NCI-H1436 treated with DMSO at 0.1 percent for 48 hours (cell line): Measurements from ENCODE around the gene LCAT.

Source experiments
- DNase-seq: peaks from one replicate; lab custom pipeline; 2025; lab: John Stamatoyannopoulos, UW

Gene LCAT

DNA sequence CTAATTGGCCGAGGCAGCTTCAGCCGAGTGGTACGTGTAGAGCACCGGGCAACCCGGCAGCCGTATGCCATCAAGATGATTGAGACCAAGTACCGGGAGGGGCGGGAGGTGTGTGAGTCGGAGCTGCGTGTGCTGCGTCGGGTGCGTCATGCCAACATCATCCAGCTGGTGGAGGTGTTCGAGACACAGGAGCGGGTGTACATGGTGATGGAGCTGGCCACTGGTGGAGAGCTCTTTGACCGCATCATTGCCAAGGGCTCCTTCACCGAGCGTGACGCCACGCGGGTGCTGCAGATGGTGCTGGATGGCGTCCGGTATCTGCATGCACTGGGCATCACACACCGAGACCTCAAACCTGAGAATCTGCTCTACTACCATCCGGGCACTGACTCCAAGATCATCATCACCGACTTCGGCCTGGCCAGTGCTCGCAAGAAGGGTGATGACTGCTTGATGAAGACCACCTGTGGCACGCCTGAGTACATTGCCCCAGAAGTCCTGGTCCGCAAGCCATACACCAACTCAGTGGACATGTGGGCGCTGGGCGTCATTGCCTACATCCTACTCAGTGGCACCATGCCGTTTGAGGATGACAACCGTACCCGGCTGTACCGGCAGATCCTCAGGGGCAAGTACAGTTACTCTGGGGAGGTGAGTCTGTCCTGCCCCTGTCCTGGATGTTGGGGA is 34.7 kb downstream of the LCAT start:
- no peak for DNase-seq

DNA sequence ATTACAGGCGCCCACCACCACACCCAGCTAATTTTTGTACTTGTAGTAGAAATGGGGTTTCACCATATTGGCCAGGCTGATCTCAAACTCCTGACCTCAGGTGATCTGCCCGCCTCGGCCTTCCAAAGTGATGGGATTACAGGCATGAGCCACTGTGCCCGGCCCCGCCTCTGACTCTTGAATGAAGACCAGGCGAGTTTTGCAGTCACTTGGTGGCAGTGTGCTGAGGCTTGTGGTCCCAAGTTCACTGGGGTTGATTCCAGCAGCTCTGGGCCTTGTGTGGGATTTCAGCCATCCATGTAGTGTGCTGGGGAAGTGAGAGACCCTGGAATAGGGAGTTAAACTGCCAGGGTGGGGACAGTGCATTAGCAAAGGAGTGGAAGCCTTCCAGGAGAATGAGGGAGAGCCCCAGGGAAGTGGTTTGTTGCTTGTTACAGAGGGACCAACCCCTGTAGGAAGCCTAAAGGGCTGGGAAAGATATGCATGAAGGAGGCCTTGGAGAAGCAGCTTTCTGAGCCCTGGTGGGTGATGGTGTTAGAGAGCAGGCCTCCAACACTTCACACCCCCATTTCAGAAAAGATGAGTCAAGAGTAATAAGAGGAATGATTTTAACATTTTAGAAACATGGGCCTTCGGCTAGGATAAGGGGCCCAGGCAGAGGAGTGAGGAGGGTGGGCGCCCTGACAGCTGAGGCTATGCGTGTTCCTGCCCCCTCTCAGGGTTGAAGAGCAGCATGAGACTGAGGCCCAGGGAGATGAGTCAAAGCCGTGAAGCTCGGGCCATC is 36.3 kb downstream of the LCAT start:
- DNase-seq: no peak

DNA sequence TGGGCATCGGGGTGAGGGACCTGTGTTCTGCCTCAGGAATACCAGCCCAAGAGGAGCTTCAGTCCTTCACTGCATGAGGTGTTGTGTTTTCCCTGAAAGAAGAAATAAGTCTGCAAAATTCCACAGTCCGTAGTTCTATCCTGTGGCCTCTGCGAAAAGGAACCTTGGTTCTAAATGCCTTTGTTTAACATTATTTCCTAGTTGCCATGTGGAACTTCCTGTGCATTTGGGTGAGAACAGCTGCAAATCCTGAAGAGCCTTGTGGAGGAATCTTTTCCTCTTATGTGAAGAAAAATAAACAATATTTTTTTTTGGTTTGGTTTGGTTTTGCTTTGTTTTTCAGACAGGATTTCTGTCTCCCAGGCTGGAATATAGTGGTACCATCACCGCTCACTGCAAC is 41.1 kb downstream of the LCAT start:
- no peak for DNase-seq

DNA sequence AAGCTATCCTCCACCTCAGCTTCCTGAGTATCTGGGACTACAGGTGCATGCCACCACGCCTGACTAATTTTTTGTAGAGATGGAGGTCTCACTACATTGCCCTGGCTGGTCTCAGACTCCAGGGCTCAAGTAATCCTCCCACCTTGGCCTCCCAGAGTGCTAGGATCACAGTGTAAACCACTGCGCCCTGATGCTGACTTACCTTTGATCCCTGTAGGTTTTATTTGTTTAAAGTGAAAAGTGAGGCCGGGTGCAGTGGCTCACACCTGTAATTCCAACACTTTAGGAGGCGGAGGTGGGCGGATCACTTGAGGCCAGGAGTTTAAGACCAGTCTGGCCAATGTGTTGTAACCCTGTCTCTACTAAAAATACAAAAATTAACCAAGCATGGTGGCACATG is 42.2 kb downstream of the LCAT start:
- DNase-seq: no peak

DNA sequence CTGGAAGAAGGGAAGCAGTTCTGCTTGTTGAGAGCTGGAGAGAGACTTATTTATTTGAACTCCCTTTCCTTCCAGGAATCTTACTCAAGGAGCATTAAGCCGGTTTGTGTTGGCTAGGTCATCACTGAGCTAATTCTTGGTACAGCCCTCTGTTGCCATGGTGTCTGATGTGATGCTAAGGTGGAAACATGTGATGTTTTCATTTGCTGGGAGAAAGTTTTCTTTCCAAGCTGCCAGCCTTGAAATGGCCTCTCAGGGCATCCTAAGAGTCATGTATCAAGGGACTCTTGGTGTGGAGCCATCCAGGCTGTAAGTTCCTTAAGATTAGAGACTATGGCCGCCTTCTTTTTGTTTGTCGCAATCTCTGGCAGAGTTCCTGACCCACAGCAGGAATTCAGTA is 46.7 kb downstream of the LCAT start:
- DNase-seq: no peak

DNA sequence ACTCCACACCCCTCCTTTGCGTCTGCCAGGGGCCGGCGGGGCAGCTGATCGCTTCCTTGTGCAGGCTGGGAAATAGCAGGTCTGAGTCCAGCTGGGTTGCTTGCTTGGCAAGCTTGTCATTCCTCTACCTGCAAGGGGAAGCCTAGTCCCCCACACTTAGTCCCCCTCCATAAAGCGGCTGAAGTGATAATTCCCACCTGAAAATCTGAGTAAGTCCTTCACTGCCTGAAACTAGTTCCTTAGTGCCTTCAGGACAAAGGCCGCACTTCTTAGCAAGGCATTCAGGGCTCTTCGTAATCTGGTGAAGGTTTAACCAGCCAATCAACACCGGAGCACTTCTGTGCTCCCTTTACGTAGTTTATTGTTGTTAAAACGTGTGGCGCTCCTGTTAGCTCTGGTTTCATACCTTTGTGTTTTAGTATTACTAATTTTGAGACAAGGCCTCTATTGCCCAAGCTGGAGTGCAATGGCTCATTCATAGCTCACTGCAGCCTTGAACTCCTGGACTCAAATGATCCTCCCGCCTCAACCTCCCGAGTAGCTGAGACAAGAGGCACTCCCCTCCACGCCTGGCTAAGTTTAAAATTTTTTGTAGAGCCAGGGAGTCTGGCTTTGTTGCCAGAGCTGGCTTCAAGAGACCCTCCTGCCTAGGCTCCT is 50.0 kb downstream of the LCAT start:
- DNase-seq: no peak

DNA sequence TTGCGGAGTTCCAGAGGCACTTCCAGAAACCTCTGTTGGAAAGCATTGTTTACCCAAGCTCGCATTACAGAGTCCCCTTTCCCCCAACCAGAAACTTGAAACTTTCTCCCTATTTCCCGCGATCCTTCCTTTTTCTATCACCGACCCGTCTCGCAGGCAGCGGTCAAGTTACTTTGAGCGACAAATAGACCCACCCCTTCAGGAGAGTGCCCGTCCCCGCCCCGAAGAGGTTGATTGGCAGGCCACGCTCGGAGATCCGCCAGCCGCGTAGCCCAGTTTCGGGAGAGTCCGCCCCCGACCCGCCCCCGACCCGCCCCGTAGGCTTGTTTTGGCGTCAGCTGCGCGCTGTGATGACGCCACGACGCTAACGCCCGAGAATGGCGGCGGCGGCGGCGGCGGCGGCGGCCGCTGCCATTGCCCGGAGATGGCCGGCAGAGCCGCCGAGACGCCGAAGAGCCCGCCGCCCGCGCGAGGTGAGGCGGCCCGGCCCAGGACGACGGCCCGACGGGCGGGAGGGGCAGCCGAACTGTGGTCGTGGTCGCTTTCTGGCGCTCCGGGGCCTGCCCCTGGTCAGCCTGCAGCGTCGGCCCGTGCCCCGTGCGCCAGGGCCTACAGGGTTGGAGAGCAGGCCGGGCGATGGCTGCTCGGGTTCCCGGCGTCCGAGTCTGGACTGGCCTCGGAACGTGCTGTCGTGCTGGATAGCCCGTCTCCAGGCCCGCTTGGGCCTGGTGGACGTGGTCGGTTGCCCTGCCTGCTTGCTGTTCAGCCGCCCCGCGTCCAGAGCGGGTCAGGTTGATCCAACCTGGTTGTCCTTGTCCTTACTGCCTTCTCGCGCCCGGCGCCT is 50.8 kb downstream of the LCAT start, which contains the start of gene PSKH1:
Gene PSKH1, plus strand, starts transcription at position 356 of the 844 bp plus-strand sequence. CDS start 15,496 bp downstream, outside the sequence.
- peak; percentile 76 for DNase-seq

DNA sequence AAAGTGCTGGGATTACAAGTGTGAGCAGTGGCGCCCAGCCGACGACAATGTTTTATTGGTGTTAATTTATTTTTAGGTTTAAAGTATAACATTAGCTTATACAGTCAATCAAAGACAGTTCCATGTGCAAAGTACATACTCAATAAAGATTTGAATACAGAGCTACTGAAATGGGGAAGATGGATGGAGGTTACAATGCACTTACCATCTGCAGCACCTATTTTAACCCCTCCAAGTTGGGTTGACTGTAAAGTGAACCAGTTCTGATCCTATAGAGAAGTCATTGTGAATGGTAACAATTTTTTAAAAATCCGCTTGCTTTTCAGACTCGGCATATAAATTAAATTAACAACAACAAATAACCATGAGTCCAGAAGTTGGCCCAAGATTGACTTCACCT is 51.5 kb downstream of the LCAT start:
- DNase-seq: no peak
